Measurements from ENCODE around the gene DMAC2L. TPM values are rescaled to one million over a fixed set of nuclear protein-coding genes. Genes with fewer than 3 reads are reported as not detected.

DMAC2L gene
- total RNA-seq, 1 experiment from 2014 or later = 8.9 TPM

GRCh38 chr14:50335989-50336824, 24.1 kb downstream of the DMAC2L start:
- Histone ChIP-seq H4K20me1 (ENCODE audit: insufficient read depth) (no peaks in the 10 kb centered on the region), H3K4me3 (replicated peaks in 1 of 2; ENCODE audit: low read depth in 1 of 2, low read length in 2 of 2) (no peak overlapping the region), H2AFZ (ENCODE audit: low read depth, low read length, poor library complexity, severe bottlenecking) (no peak overlapping the region), H3K27me3 (ENCODE audit: insufficient read depth, low read length) (no peaks in the 10 kb centered on the region), H3K4me2 (ENCODE audit: low read length) (no peak overlapping the region), H3K9me2 (ENCODE audit: insufficient read depth) (no peaks in the 10 kb centered on the region), H3K79me2 (ENCODE audit: insufficient read depth, low read length) (no peaks in the 10 kb centered on the region), H3K27ac (ENCODE audit: low read depth, low read length) (no peak overlapping the region), H3K36me3 (ENCODE audit: control insufficient read depth in 1 of 2, insufficient read depth in 2 of 2, low read length in 2 of 2) (no peaks in the 10 kb centered on the region), H3K4me1 (ENCODE audit: control insufficient read depth in 1 of 2, insufficient read depth in 2 of 2, low read length in 2 of 2) (no peaks in the 10 kb centered on the region), H3K9me3 (ENCODE audit: control insufficient read depth in 1 of 2, insufficient read depth in 1 of 2, low read depth in 1 of 2, low read length in 2 of 2) (no peaks in the 10 kb centered on the region), H3K9ac (ENCODE audit: low read length) (no peak overlapping the region)
- DNase-seq (ENCODE audit: low read depth, low spot score) (no peak), ATAC-seq (no peak)
- no TSS peak for BruUV-seq (replicated peaks)
- POLR2A ChIA-PET = no interaction called here
- no peak for TF ChIP-seq REST (IDR thresholded peaks at IDR 0.05; ENCODE audit: low read depth)
- TF ChIP-seq ELF1 (IDR thresholded peaks at IDR 0.05; ENCODE audit: borderline replicate concordance, low read depth) = no peak
- RAD21 ChIA-PET (ENCODE audit: low non-redundant PET in 1 of 2, low total read pairs in 2 of 2, uncharacterized antibody in 2 of 2, unreplicated experiment in 2 of 2) = no interaction called here
- CTCF ChIA-PET = interaction anchor here (2.9 kb wide), 1 partner anchor 15 kb away, joined by 13 read pairs; no protein-coding TSS in a partner anchor
- intact Hi-C loops (cut with micrococcal nuclease) = no loop called here

GRCh38 chr14:50338587-50338986, 26.5 kb downstream of the DMAC2L start:
- H3K9me2 ChIP-seq (ENCODE audit: insufficient read depth) = no peaks in the 10 kb centered on the region
- H3K27ac ChIP-seq (ENCODE audit: low read depth, low read length) = no peak overlapping the region
- H3K4me2 ChIP-seq (ENCODE audit: low read length) = no peak overlapping the region
- RAD21 ChIA-PET (ENCODE audit: low non-redundant PET in 1 of 2, low total read pairs in 2 of 2, uncharacterized antibody in 2 of 2, unreplicated experiment in 2 of 2) = no interaction called here
- intact Hi-C loops (cut with micrococcal nuclease) = no loop called here
- CTCF ChIA-PET = no interaction called here
- no peaks in the 10 kb centered on the region for H3K27me3 ChIP-seq (ENCODE audit: insufficient read depth, low read length)
- H3K4me3 ChIP-seq (replicated peaks in 1 of 2; ENCODE audit: low read depth in 1 of 2, low read length in 2 of 2) = no peak overlapping the region
- ATAC-seq (no peak), DNase-seq (ENCODE audit: low read depth, low spot score) (no peak)
- no peak overlapping the region for H2AFZ ChIP-seq (ENCODE audit: low read depth, low read length, poor library complexity, severe bottlenecking)
- no peaks in the 10 kb centered on the region for H3K4me1 ChIP-seq (ENCODE audit: control insufficient read depth in 1 of 2, insufficient read depth in 2 of 2, low read length in 2 of 2)
- POLR2A ChIA-PET = no interaction called here
- H3K36me3 ChIP-seq (ENCODE audit: control insufficient read depth in 1 of 2, insufficient read depth in 2 of 2, low read length in 2 of 2) = no peaks in the 10 kb centered on the region
- H3K9ac ChIP-seq (ENCODE audit: low read length) = no peak overlapping the region
- no peaks in the 10 kb centered on the region for H4K20me1 ChIP-seq (ENCODE audit: insufficient read depth)
- no peaks in the 10 kb centered on the region for H3K79me2 ChIP-seq (ENCODE audit: insufficient read depth, low read length)
- TF ChIP-seq ZNF274 (IDR thresholded peaks at IDR 0.05; ENCODE audit: low read depth, low read length) (no peak), EZH2phosphoT487 (IDR thresholded peaks at IDR 0.05; ENCODE audit: borderline replicate concordance) (no peak), FOSL1 (IDR thresholded peaks at IDR 0.05; ENCODE audit: low read depth) (no peak), POLR2A (IDR thresholded peaks at IDR 0.05; ENCODE audit: borderline replicate concordance, extremely low read depth, insufficient read depth, insufficient read length) (no peak)
- BruUV-seq (replicated peaks) = no TSS peak
- H3K9me3 ChIP-seq (ENCODE audit: control insufficient read depth in 1 of 2, insufficient read depth in 1 of 2, low read depth in 1 of 2, low read length in 2 of 2) = no peaks in the 10 kb centered on the region
